Stimulated activated CD4-positive, alpha-beta T cell treated with anti-CD3 and anti-CD28 coated beads, TNF-alpha, amount 100 ng/mL, for 24 hours (primary cell): Measurements from ENCODE around the gene TNFRSF19.

Source experiments
- DNase-seq, 3 experiments: peaks; one replicate each; pipeline ENCODE4 v3.0.0-alpha.2; 2020; ENCODE audit warnings: low read depth in 3 of 3

The TNFRSF19 gene

DNA sequence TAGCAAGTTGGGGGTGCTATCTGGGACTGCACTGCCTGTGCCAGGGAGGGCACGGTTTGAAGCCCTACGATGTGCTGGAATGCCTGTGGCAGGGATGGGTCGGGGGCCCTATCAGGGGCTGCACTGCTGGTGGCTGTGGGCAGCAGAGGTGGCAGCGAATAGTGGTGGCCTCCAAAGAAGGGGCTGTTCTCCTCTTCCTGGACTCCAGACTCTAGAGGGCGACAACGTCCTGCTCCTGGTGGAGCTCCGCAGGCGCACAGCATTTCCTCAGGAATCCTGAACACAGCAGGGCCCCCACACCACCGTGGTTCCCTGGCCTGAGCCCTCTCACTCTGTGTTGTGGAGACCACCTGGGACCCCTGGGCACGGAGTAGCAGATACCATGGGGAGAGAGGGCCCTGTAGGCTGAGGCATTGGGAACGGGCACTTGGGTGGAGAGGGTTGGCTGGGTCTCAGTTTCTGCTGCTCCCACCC is 145.6 kb downstream of the TNFRSF19 start:
- no peak for DNase-seq

- DNase-seq = no peak
Observed at GRCh38 chr13:23716401-23716800, 146.2 kb downstream of the TNFRSF19 start.

GRCh38 chr13:23718996-23719395 is 148.8 kb downstream of the TNFRSF19 start:
- DNase-seq = no peak

DNA sequence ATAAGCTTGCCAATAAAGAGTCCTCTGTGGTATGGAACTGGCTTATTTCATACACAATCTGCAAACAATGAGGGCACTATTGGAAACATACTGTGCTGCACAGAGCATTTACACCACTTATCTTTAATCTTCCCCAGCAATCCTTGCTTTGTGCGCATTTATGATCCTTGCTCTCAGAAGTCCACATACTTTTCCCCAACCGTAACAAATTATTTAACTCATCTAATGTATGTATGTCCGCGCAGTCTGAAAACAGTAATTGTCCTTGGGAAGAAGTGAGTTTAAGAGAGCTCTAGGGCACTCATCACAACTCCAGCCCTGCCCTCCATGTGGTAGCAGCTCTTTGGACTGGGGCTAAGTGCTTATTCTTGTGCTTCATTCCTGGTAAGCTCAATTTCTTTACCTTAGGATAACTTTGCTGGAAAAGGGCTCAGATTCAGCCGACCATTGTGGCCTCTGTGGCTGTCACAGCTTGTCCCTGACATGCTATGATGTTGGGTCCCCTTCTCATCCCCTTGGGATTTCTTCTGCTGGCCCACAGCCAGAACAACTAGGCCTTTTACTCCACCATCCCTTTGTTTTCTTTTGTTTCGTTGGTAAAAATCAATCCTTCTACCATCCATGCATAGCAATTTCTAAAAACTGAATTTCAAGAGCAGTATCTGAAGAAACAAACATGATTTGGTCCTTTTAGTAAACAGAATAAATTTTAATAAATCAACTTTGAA is 152.7 kb downstream of the TNFRSF19 start:
- no peak for DNase-seq

- no peak for DNase-seq
Observed at GRCh38 chr13:23723471-23723870, 153.3 kb downstream of the TNFRSF19 start.

DNA sequence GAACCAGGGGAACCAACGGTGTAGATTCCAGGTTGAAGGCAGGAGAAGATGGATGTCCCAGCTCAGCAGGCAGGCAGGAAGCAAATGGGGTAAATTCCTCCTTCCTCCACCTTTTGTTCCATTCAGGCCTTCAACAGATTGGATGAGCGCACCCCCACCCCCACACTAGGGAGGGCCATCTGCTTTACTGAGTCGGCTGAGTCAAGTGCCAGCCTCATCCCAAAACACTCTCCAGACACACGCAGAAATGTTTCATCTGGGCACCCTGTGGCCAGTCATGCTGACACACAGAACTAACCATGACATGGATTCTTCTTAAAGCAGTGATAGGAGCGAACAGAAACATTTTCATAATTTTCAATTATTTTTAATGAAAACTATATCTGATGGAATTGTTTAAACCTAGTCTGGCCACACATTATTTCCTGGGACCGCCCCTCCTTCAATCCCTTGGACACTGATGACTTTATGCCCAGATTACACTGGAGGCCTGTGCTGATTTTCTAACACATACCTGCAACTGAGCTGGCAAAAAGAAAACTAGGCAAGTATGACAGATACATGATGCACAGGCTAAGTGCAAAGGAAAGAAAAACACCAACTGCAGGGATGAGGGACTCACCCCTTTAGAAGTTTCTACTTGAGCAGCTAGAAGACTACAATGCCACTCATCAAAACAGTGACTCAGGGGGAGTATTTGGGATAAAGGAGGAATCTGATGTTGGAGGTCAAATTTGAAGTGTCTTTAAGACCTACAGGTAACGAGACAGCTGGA is 154.2 kb downstream of the TNFRSF19 start:
- no peak for DNase-seq
